H9 (cell line): ENCODE results near the gene TUBB1. TPM values are rescaled to one million over a fixed set of nuclear protein-coding genes. Genes with fewer than 3 reads are reported as not detected.

Experiments used
- DNase-seq: peaks from one replicate; pipeline ENCODE4 v3.0.0-alpha.2; 2017
- H2AFZ ChIP-seq: one replicate; pipeline ENCODE4 v1.6.1; 2013; ENCODE audit warnings: mild to moderate bottlenecking, low read length, control low read depth, moderate library complexity
- H2AK5ac ChIP-seq: 2 replicates; pipeline ENCODE4 v1.6.1; 2013; ENCODE audit warnings: low read length, control low read depth, mixed read lengths; ENCODE audit not compliant: insufficient read length
- H2BK120ac ChIP-seq: one replicate; pipeline ENCODE4 v1.6.1; 2013; ENCODE audit warnings: low read depth, mild to moderate bottlenecking, low read length, control low read depth, inconsistent platforms; ENCODE audit not compliant: poor library complexity, severe bottlenecking
- H2BK12ac ChIP-seq: 2 replicates; pipeline ENCODE4 v1.6.1; 2013; ENCODE audit warnings: low read length, control low read depth, mixed read lengths, low read depth; ENCODE audit not compliant: insufficient read length
- H2BK15ac ChIP-seq: 2 replicates; pipeline ENCODE4 v1.6.1; 2013; ENCODE audit warnings: low read depth, low read length, control low read depth
- H2BK20ac ChIP-seq: one replicate; pipeline ENCODE4 v1.6.1; 2013; ENCODE audit warnings: low read depth, mild to moderate bottlenecking, low read length, control low read depth, inconsistent platforms; ENCODE audit not compliant: poor library complexity, severe bottlenecking
- H2BK5ac ChIP-seq: 2 replicates; pipeline ENCODE4 v1.6.1; 2013; ENCODE audit warnings: low read length, control low read depth, mixed read lengths; ENCODE audit not compliant: insufficient read length
- H3K14ac ChIP-seq: 2 replicates; pipeline ENCODE4 v1.6.1; 2013; ENCODE audit warnings: low read length, control low read depth; ENCODE audit not compliant: insufficient read depth
- H3K18ac ChIP-seq: 2 replicates; pipeline ENCODE4 v1.6.1; 2013; ENCODE audit warnings: low read depth, mild to moderate bottlenecking, mixed read lengths, low read length, control low read depth; ENCODE audit not compliant: insufficient read length
- H3K23ac ChIP-seq: 2 replicates; pipeline ENCODE4 v1.6.1; 2013; ENCODE audit warnings: low read length, control low read depth, mixed read lengths, low read depth; ENCODE audit not compliant: insufficient read length
- H3K23me2 ChIP-seq: 2 replicates; pipeline ENCODE4 v1.6.1; 2013; ENCODE audit warnings: low read depth, mild to moderate bottlenecking, mixed read lengths, low read length, control low read depth; ENCODE audit not compliant: insufficient read length, poor library complexity, severe bottlenecking
- H3K27ac ChIP-seq: 2 replicates; pipeline ENCODE4 v1.5.1; 2013; ENCODE audit warnings: low read length, control low read depth, mixed read lengths, low read depth; ENCODE audit not compliant: insufficient read length
- H3K27me3 ChIP-seq: 2 replicates; pipeline ENCODE4 v1.6.1; 2013; ENCODE audit warnings: low read length, control low read depth, inconsistent platforms; ENCODE audit not compliant: insufficient read depth
- H3K4ac ChIP-seq: 2 replicates; pipeline ENCODE4 v1.6.1; 2013; ENCODE audit warnings: low read depth, mild to moderate bottlenecking, control low read depth, inconsistent platforms, low read length, moderate library complexity
- H3K4me1 ChIP-seq: 2 replicates; pipeline ENCODE4 v1.6.1; 2013; ENCODE audit warnings: low read length, control low read depth, inconsistent platforms; ENCODE audit not compliant: insufficient read depth
- H3K4me2 ChIP-seq: 2 replicates; pipeline ENCODE4 v1.6.1; 2013; ENCODE audit warnings: low read length, control low read depth, mixed read lengths; ENCODE audit not compliant: insufficient read length, insufficient read depth
- H3K56ac ChIP-seq: 2 replicates; pipeline ENCODE4 v1.6.1; 2013; ENCODE audit warnings: low read depth, mild to moderate bottlenecking, mixed read lengths, low read length, control low read depth; ENCODE audit not compliant: insufficient read length
- H3K79me1 ChIP-seq: 2 replicates; pipeline ENCODE4 v1.6.1; 2013; ENCODE audit warnings: low read depth, mild to moderate bottlenecking, moderate library complexity, low read length, control low read depth, inconsistent platforms; ENCODE audit not compliant: insufficient read depth, poor library complexity, severe bottlenecking
- H3K79me2 ChIP-seq: 2 replicates; pipeline ENCODE4 v1.6.1; 2013; ENCODE audit warnings: low read length, control low read depth, inconsistent platforms; ENCODE audit not compliant: insufficient read depth
- H3K9ac ChIP-seq: 2 replicates; pipeline ENCODE4 v1.6.1; 2013; ENCODE audit warnings: low read length, control low read depth, mixed read lengths; ENCODE audit not compliant: insufficient read length; ENCODE audit errors: extremely low read depth
- H3K9me3 ChIP-seq: one replicate; pipeline ENCODE4 v1.6.1; 2013; ENCODE audit warnings: low read depth, low read length, inconsistent platforms; ENCODE audit not compliant: control insufficient read depth
- H3T11ph ChIP-seq: one replicate; pipeline ENCODE4 v1.6.1; 2013; ENCODE audit warnings: mild to moderate bottlenecking, low read length, control low read depth, inconsistent platforms
- H4K20me1 ChIP-seq: one replicate; pipeline ENCODE4 v1.6.1; 2013; ENCODE audit not compliant: control insufficient read depth, insufficient read length, insufficient read depth
- H4K5ac ChIP-seq: 2 replicates; pipeline ENCODE4 v1.6.1; 2013; ENCODE audit warnings: low read depth, mild to moderate bottlenecking, mixed read lengths, low read length, control low read depth; ENCODE audit not compliant: insufficient read length
- H4K8ac ChIP-seq: replicated peaks from 2 replicates; pipeline ENCODE4 v1.6.1; 2013; ENCODE audit warnings: low read length, control low read depth, mixed read lengths, low read depth; ENCODE audit not compliant: insufficient read length
- H4K91ac ChIP-seq: 2 replicates; pipeline ENCODE4 v1.6.1; 2013; ENCODE audit warnings: low read depth, mild to moderate bottlenecking, moderate library complexity, mixed read lengths, low read length, control low read depth; ENCODE audit not compliant: insufficient read length
- H3K27ac Mint-ChIP-seq, 3 experiments: 2 replicates in 2 of 3; 3 replicates in 1 of 3; pipeline ENCODE4 v1.8.0; 2020 to 2021; ENCODE audit warnings: mixed read lengths in 3 of 3, mild to moderate bottlenecking in 1 of 3, moderate library complexity in 1 of 3
- H3K27me3 Mint-ChIP-seq: 2 replicates; pipeline ENCODE4 v1.8.0; 2021; ENCODE audit warnings: low read depth, mild to moderate bottlenecking, moderate library complexity, mixed read lengths
- H3K36me3 Mint-ChIP-seq, 3 experiments: 2 replicates in 2 of 3; 3 replicates in 1 of 3; pipeline ENCODE4 v1.8.0; 2020 to 2021; ENCODE audit warnings: low read depth in 3 of 3, mixed read lengths in 3 of 3; ENCODE audit not compliant: insufficient read depth in 1 of 3
- H3K4me1 Mint-ChIP-seq, 2 experiments: 2 replicates each; pipeline ENCODE4 v1.8.0; 2020; ENCODE audit warnings: mixed read lengths in 2 of 2
- H3K4me3 Mint-ChIP-seq, 2 experiments: 2 replicates in 1 of 2; 3 replicates in 1 of 2; pipeline ENCODE4 v1.8.0; 2020 to 2021; ENCODE audit warnings: mild to moderate bottlenecking in 2 of 2, mixed read lengths in 2 of 2, moderate library complexity in 1 of 2
- H3K9me3 Mint-ChIP-seq, 2 experiments: 2 replicates in 1 of 2; 3 replicates in 1 of 2; pipeline ENCODE4 v1.8.0; 2020; ENCODE audit warnings: mild to moderate bottlenecking in 2 of 2, mixed read lengths in 2 of 2, moderate library complexity in 1 of 2
- CTCF ChIP-seq: fragments of 200-600 bp; sonication (generic); conservative IDR thresholded peaks from 3 replicates; pipeline ENCODE4 v1.8.0; 2021; ENCODE audit warnings: antibody characterized with exemption, mild to moderate bottlenecking
- WGBS: extraction: QIAGEN DNeasy Blood & Tissue Kit; methylation state at CpG from one replicate; pipeline ENCODE4 v1.1.7; 2013; ENCODE audit warnings: missing lambda C conversion rate, low lambda C conversion rate, mixed read lengths; ENCODE audit not compliant: insufficient read length; ENCODE audit errors: extremely low coverage; 5-methylcytosine and 5-hydroxymethylcytosine counted together
- total RNA-seq: library from RNA; stranded (reverse); gene quantifications from 2 replicates; pipeline ENCODE4 v1.2.1, GENCODE V29; 2021

TUBB1 gene
- total RNA-seq, 1 experiment from 2014 or later: not detected

GRCh38 chr20:58986286-58986967, 32.8 kb upstream of the TUBB1 start:
- Histone ChIP-seq H3K9ac (no peak overlapping the region), H3K27me3 (no peaks in the 10 kb centered on the region), H2BK5ac (no peak overlapping the region), H3K23ac (no peak overlapping the region), H3K4me2 (no peak overlapping the region), H2AFZ (no peak overlapping the region), H3K18ac (no peak overlapping the region), H3K56ac (no peak overlapping the region), H3T11ph (no peak overlapping the region), H3K4me1 (no peaks in the 10 kb centered on the region; the same call in 1 of the 2 replicates), H3K14ac (no peak overlapping the region), H3K79me1 (peaks cover 4% of the 10 kb centered on the region), H4K20me1 (no peaks in the 10 kb centered on the region), H2BK120ac (no peak overlapping the region), H4K5ac (no peak overlapping the region), H3K9me3 (no peaks in the 10 kb centered on the region), H2BK20ac (no peak overlapping the region), H3K79me2 (peaks cover 10% of the 10 kb centered on the region; the same call in 1 of the 2 replicates), H3K23me2 (peaks cover 6% of the 10 kb centered on the region), H2BK15ac (no peak overlapping the region), H4K91ac (no peak overlapping the region), H2AK5ac (no peak overlapping the region), H4K8ac (no peak overlapping the region), H3K4ac (no peak overlapping the region), H3K27ac (no peak overlapping the region), H2BK12ac (no peak overlapping the region)
- peaks cover 29 to 64% (median 60%) of the 10 kb centered on the region in 3 experiments for H3K36me3 Mint-ChIP-seq
- no peaks in the 10 kb centered on the region for H3K9me3 Mint-ChIP-seq
- no peak for TF ChIP-seq CTCF
- WGBS: no CpG with 5 or more reads among the region's 9 CpGs
- H3K27me3 Mint-ChIP-seq: no peaks in the 10 kb centered on the region
- peaks cover 18% of the 10 kb centered on the region in 2 experiments for H3K4me1 Mint-ChIP-seq
- DNase-seq: no peak
- H3K27ac Mint-ChIP-seq: no peak overlapping the region
- no peak overlapping the region for H3K4me3 Mint-ChIP-seq
